IPS DF 6.9 (cell line): ENCODE measurements around the gene TMEM44.

Experiments used
- DNase-seq: peaks from one replicate; pipeline ENCODE4 v3.0.0-alpha.2; 2013; ENCODE audit warnings: low read depth, low spot score
- H3K27ac ChIP-seq: one replicate; pipeline ENCODE4 v1.5.1; 2013; ENCODE audit warnings: low read length, control low read depth
- H3K27me3 ChIP-seq: 2 replicates; pipeline ENCODE4 v1.6.1; 2013; ENCODE audit warnings: mild to moderate bottlenecking, low read length; ENCODE audit not compliant: control insufficient read depth, insufficient read depth
- H3K36me3 ChIP-seq: 2 replicates; pipeline ENCODE4 v1.6.1; 2013; ENCODE audit warnings: low read length; ENCODE audit not compliant: control insufficient read depth, insufficient read depth
- H3K4me1 ChIP-seq: 2 replicates; pipeline ENCODE4 v1.6.1; 2013; ENCODE audit warnings: low read length; ENCODE audit not compliant: control insufficient read depth, insufficient read depth
- H3K4me3 ChIP-seq: 2 replicates; pipeline ENCODE4 v1.5.1; 2013; ENCODE audit warnings: mild to moderate bottlenecking, low read length
- H3K9me3 ChIP-seq: 2 replicates; pipeline ENCODE4 v1.6.1; 2013; ENCODE audit warnings: low read length, inconsistent platforms; ENCODE audit not compliant: control insufficient read depth, insufficient read depth
- WGBS: extraction: QIAGEN DNeasy Blood & Tissue Kit; methylation state at CpG from one replicate; pipeline ENCODE4 v1.1.7; 2013; ENCODE audit warnings: mixed read lengths, missing lambda C conversion rate; ENCODE audit not compliant: insufficient read length, insufficient coverage; 5-methylcytosine and 5-hydroxymethylcytosine counted together

Gene TMEM44, protein sequence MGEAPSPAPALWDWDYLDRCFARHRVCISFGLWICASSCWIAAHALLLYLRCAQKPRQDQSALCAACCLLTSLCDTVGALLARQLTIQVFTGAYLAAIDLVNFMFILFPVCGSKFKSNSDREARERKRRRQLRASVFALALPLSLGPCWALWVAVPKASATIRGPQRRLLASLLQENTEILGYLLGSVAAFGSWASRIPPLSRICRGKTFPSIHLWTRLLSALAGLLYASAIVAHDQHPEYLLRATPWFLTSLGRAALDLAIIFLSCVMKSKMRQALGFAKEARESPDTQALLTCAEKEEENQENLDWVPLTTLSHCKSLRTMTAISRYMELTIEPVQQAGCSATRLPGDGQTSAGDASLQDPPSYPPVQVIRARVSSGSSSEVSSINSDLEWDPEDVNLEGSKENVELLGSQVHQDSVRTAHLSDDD

DNA sequence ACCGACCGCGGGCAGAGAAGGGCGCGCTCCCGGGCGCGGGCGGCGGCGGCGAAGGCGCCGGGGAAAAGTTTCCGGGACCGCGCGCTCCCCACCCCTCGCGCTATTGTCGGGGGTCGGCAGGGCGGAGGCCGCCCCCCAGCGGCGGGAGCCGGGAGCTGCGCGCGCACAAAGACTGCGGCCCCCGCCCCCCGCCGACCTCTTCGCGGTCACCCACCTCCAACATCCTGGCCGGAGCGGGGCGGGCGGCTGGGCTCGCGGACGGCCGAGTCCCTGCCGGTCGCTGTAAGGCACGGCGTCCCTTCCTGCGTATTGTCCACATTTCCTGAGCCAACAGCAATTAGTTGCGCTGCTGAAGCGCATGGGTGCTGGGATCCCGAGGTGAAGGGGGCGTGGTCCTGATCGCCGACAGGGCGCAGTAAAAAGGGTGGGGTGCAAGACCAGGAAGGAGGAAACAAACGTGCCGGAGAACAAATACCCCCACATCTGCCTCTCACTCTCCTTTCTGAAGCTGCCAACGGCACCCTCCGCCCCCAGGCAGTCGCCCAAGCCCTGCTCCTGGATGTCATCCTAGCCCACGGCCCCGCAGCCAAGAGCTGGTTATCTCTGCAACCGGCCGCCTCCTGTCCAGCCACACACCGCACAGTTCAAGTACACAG lies at the start of gene TMEM44:
Gene TMEM44, minus strand, starts transcription at position 71 of the 656 bp plus-strand sequence. CDS start 204 bp downstream, outside the sequence.
- Histone ChIP-seq H3K4me1 (peaks cover 2% of the 10 kb centered on the region; the same call in 1 of the 2 replicates), H3K36me3 (peaks cover 9% of the 10 kb centered on the region), H3K4me3 (peak within 1 kb of the TSS; percentile 43; the same call in 1 of the 2 replicates), H3K27me3 (no peaks in the 10 kb centered on the region), H3K9me3 (no peaks in the 10 kb centered on the region; the same call in 1 of the 2 replicates), H3K27ac (no peak within 1 kb of the TSS)
- peak; percentile 41 for DNase-seq
- WGBS: no CpG with 5 or more reads among the region's 66 CpGs

DNA sequence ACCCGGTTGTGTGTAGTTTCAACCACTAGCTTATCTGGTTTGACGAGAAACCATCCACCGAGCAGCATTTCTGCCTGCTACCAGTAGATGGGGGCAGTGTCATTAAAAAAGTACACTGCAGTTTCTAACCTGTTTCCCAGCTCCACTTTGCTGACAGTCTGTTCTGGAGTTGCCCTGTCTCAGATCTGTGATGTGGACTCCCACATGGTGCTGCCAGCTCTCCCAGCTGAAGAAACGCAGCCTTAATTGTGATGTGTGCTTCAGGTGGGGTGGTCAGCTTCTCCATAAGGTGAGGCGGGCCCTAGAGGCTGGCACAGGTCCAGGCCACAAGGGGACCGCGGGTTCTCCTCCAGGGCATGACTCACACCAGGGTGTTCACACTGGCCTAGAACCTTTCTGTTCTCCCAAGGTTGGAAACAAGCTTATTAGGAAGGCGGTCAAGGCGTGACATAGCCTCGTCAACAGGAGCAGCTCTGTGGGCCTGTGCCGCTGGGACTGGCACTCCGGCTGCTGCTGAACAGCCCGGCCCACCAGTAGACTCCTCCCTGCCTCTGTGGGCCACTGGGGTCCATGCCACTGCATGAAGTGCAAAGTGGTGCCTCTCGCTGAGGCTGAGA lies 49.6 kb upstream of the TMEM44 start:
- Histone ChIP-seq H3K9me3 (no peaks in the 10 kb centered on the region), H3K27ac (no peak overlapping the region), H3K36me3 (no peaks in the 10 kb centered on the region), H3K4me1 (peaks cover 9% of the 10 kb centered on the region), H3K4me3 (no peak overlapping the region), H3K27me3 (peaks cover 12% of the 10 kb centered on the region)
- no CpG with 5 or more reads among the region's 14 CpGs for WGBS
- DNase-seq: no peak

DNA sequence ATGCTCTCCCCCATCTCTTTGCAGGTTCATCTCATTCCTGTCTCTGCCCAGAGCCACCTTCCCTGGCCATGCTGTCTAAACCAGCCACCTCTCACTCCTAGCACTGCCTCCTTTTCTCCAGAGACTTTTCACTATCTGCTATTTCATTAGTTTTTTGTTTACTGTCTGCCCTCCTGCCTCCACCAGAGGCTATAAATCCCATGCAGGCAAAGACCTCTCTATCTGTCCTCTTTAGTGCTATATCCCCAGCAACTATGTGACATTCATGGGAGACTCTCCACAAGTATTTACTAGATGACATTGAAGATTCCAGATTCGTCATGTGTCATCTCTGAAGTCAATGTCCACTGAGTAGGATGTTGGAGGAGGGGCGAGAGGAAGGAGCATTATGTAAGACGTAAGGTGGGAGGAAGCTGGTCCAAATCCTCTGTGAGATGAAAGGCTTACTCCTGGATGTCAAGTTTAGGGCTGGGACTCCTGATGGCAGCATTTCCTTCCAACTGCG lies 49.0 kb upstream of the TMEM44 start:
- Histone ChIP-seq H3K9me3 (no peaks in the 10 kb centered on the region), H3K4me3 (no peak overlapping the region), H3K4me1 (peaks cover 6% of the 10 kb centered on the region), H3K27ac (no peak overlapping the region), H3K27me3 (peaks cover 12% of the 10 kb centered on the region), H3K36me3 (no peaks in the 10 kb centered on the region)
- WGBS: no CpG with 5 or more reads among the region's 4 CpGs
- DNase-seq: no peak

DNA sequence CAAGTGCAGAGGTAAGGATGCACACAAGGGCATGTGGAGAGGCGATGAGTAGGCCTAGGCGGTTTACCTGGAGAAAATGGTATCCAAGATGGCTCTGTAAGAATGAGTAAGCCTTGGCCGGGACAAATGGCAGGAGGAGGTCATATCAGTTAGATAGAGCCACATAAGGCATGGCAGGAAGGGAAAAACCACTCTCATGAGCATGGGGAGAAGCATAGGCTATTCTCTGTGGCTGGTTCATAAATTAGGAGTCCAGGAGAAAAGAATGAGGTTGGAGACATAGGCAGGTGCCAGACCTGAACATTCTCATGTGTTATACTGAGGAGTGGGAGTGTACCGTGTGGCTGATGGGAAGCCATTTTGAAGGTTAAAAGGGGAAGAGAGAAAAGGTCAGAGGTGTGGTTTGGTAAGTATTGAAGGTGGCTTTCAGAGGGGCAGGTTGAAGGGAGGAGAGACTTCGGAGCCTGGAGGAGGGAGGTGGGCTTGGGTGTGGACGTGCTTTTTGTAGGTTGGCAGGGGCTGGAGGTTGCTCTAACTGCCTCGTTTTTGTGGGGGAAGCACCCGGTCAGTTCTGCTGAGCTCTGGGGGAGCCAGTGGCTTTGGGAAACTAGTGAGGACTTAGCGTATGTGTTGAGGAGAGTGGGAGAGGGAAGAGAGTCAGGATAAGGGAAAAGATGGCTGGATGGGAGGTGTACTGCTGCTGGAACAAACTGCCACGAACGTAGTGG lies 47.8 kb upstream of the TMEM44 start:
- H3K9me3 ChIP-seq: no peaks in the 10 kb centered on the region
- no peak overlapping the region for H3K4me3 ChIP-seq
- H3K4me1 ChIP-seq: no peaks in the 10 kb centered on the region
- no peak for DNase-seq
- no CpG with 5 or more reads among the region's 11 CpGs for WGBS
- H3K27ac ChIP-seq: no peak overlapping the region
- H3K36me3 ChIP-seq: no peaks in the 10 kb centered on the region
- peaks cover 2% of the 10 kb centered on the region; the same call in 1 of the 2 replicates for H3K27me3 ChIP-seq

DNA sequence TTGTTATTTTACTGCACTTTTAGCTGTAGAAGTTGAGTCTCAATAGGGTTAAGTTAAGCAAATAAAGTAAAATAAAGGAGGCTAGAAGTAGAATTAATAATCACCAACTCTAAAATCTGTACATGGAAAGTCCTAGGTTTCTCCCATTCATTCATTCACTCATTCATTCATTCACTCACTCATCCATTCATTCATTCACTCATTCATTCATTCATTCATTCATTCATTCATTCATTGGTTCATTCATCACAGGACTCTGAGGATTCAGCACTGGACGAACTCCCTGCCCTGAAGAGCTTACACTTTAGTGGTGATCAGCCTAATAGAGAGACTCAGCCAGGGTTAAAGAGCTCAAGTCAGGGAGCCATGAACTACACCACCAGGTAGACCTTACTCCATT lies 43.3 kb upstream of the TMEM44 start:
- WGBS: no CpG with 5 or more reads among the region's 1 CpG

DNA sequence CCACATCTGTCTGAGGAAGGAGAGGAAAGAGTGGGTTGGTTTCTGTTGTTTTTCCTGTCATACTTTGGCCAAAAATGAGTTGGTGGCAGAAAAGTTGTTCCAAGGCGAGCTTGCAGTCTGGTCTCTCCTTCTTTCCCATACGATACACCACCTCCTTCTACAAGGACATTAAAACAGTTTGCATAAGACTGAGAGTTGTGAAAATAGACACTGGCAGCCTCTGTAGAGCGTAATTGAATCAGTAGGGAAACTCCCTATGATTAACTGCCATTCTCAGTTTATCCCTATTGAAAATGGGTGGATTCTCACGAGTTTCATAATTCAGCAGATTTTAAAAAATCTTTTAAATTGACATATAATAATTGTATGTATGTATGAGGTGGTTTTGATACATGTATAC lies 42.5 kb upstream of the TMEM44 start:
- DNase-seq: no peak
- Histone ChIP-seq H3K27ac (no peak overlapping the region), H3K27me3 (no peaks in the 10 kb centered on the region), H3K9me3 (no peaks in the 10 kb centered on the region), H3K4me3 (no peak overlapping the region), H3K4me1 (0 out of 2 replicates have a peak, but pooled peaks cover 1% of the 10 kb centered on the region), H3K36me3 (no peaks in the 10 kb centered on the region)
- WGBS: no CpG with 5 or more reads among the region's 4 CpGs

More for the DNA sequence above, 43.3 kb upstream of the TMEM44 start:
- Histone ChIP-seq H3K27ac (no peak overlapping the region), H3K4me3 (no peak overlapping the region), H3K27me3 (no peaks in the 10 kb centered on the region), H3K36me3 (no peaks in the 10 kb centered on the region), H3K9me3 (no peaks in the 10 kb centered on the region), H3K4me1 (no peaks in the 10 kb centered on the region)
- DNase-seq: no peak

DNA sequence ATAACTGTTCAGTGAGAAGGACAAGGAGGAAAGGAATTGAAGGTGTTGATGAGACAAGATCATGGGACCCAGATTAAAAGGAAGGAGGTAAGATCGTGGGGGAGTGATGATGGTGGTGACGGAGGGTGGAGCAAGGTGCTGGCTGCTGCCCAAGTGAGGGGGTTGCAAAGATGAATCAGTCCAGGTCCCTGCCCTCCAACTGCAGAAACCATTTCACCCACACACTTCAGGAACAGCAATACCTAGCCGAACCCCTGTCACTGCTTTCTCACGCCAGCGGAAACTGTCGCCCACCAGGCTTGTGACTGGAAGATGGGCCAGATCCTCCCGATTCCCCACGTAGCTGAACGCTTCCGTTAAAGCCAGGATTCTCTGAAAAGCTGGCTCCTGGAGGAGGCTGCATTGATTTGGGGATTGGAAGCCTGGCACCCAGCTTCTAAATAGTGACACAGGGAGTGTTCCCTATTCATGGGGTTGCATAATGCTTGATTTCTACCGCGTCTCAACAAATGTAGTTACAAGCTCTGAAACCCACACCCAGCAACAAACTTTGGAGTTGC lies 41.9 kb upstream of the TMEM44 start:
- Histone ChIP-seq H3K27ac (no peak overlapping the region), H3K27me3 (no peaks in the 10 kb centered on the region), H3K4me1 (0 out of 2 replicates have a peak, but pooled peaks cover 1% of the 10 kb centered on the region), H3K36me3 (no peaks in the 10 kb centered on the region), H3K9me3 (no peaks in the 10 kb centered on the region), H3K4me3 (no peak overlapping the region)
- WGBS: 100% methylated on average over 1 of the region's 12 CpGs
- no peak for DNase-seq

DNA sequence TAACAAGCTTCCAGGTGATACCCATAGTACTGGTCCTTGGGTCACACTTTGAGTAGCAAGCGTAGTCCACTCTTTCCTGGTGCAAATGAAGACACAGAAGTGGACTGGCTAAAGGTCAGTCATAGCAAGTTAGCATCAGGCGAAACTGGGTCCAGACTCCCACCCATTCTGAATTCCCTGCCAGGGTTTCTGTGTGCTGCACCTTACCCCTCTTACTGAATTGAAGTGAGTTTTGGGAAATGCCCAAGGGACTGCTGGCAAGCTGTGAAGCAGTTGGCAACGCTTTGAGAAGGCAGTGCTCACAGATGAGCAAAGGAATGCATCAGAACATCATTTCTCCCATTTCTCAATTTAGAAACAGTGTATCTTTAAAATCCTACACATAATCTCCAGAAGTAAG lies 40.5 kb upstream of the TMEM44 start:
- no peak for DNase-seq
- Histone ChIP-seq H3K36me3 (no peaks in the 10 kb centered on the region), H3K9me3 (no peaks in the 10 kb centered on the region), H3K27ac (no peak overlapping the region), H3K4me3 (no peak overlapping the region), H3K27me3 (no peaks in the 10 kb centered on the region), H3K4me1 (0 out of 2 replicates have a peak, but pooled peaks cover 1% of the 10 kb centered on the region)
- no CpG with 5 or more reads among the region's 3 CpGs for WGBS

DNA sequence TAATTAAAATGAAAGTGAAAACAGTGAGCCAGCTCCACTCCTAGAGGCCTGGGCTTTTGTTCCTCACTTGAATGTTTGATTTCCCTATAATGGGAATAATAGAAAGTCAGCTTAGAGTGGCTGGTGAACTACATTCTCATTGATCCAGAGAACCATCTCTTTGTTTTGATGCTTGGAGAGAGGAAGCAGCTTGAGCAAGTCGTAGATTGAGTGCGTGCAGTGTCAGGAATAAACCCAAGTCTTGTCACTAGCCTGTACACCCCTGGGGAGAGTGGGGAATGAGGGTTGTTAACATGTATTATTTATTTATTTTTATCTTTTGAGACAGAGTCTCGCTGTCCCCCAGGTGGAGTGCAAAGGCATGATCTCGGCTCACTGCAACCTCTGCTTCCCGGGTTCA lies 39.7 kb upstream of the TMEM44 start:
- Histone ChIP-seq H3K9me3 (no peaks in the 10 kb centered on the region), H3K4me3 (no peak overlapping the region; the same call in 1 of the 2 replicates), H3K27me3 (no peaks in the 10 kb centered on the region), H3K36me3 (no peaks in the 10 kb centered on the region), H3K4me1 (0 out of 2 replicates have a peak, but pooled peaks cover 1% of the 10 kb centered on the region), H3K27ac (no peak overlapping the region)
- no peak for DNase-seq
- no CpG with 5 or more reads among the region's 5 CpGs for WGBS
